GM12878 (cell line): ENCODE data around the gene ABR. TPM values are rescaled to one million over a fixed set of nuclear protein-coding genes. Genes with fewer than 3 reads are reported as not detected.

Experiments
- ATAC-seq: fragments of 200-7000 bp; cut with Tn5 transposase; 3 replicates; pipeline ENCODE4 v1.9.1; 2020; ENCODE audit warnings: mild to moderate bottlenecking, moderate library complexity
- BruUV-seq: library from RNA; stranded (reverse); fragments of 400-500 nt; replicated peaks from 2 replicates; lab custom pipeline; 2021; lab: Mats Ljungman, UMichigan
- CTCF ChIA-PET: fragments of 300-600 bp; sonication (Branson Sonifier 250); formaldehyde crosslinking; extraction: SDS; loops from one replicate; lab custom pipeline; 2021; ENCODE audit warnings: inconsistent platforms; lab: Yijun Ruan, JAX
- POLR2A ChIA-PET: fragments of 350-600 bp; formaldehyde crosslinking; extraction: SDS; loops from one replicate; lab custom pipeline; 2021; ENCODE audit warnings: inconsistent platforms; lab: Charles Lee
- RAD21 ChIA-PET: fragments of 300-600 bp; sonication (Branson Sonifier 250); formaldehyde crosslinking; loops from one replicate; lab custom pipeline; 2023; ENCODE audit warnings: antibody characterized with exemption; ENCODE audit not compliant: unreplicated experiment; lab: Charles Lee
- SMC1A ChIA-PET: fragments of 300-600 bp; sonication (Branson Sonifier 250); formaldehyde crosslinking; loops from one replicate; lab custom pipeline; 2023; ENCODE audit not compliant: unreplicated experiment, uncharacterized antibody; lab: Charles Lee
- DNase-seq: peaks from one replicate; pipeline ENCODE4 v3.0.0-alpha.2; 2011; ENCODE audit warnings: low read depth, low spot score
- FAIRE-seq: peaks from 3 replicates; lab custom pipeline; 2011; peaks lifted over from hg19 to GRCh38; lab: Jason Lieb, UNC
- H2AFZ ChIP-seq: 2 replicates; pipeline ENCODE4 v1.6.0; 2011; ENCODE audit warnings: low read depth, low read length, control low read depth; ENCODE audit not compliant: control insufficient read depth
- H3K27ac ChIP-seq: 2 replicates; pipeline ENCODE4 v1.5.1; 2011; ENCODE audit warnings: control low read depth; ENCODE audit not compliant: control insufficient read depth, insufficient read depth
- H3K27me3 ChIP-seq, 2 experiments: replicated peaks in 1 of 2; 2 replicates each; pipeline versions ENCODE4 v1.6.0 to v1.6.1; 2011; ENCODE audit warnings: low read length in 1 of 2; ENCODE audit not compliant: control insufficient read depth in 2 of 2, insufficient read depth in 2 of 2
- H3K36me3 ChIP-seq, 2 experiments: 2 replicates each; pipeline ENCODE4 v1.5.1; 2011; ENCODE audit warnings: low read length in 1 of 2; ENCODE audit not compliant: control insufficient read depth in 2 of 2, insufficient read depth in 2 of 2
- H3K4me1 ChIP-seq: 2 replicates; pipeline ENCODE4 v1.6.1; 2011; ENCODE audit warnings: mild to moderate bottlenecking, low read length, moderate library complexity, mixed read lengths; ENCODE audit not compliant: control insufficient read depth, insufficient read depth
- H3K4me2 ChIP-seq: 2 replicates; pipeline ENCODE4 v1.6.0; 2011; ENCODE audit warnings: control low read depth; ENCODE audit not compliant: control insufficient read depth, insufficient read depth
- H3K4me3 ChIP-seq: fragments of 200-600 bp; sonication (generic); 2 replicates; pipeline ENCODE4 v1.5.1; 2016
- H3K79me2 ChIP-seq: 2 replicates; pipeline ENCODE4 v1.6.0; 2011; ENCODE audit warnings: low read length; ENCODE audit not compliant: control insufficient read depth, insufficient read depth
- H3K9ac ChIP-seq: 2 replicates; pipeline ENCODE4 v1.8.0; 2011; ENCODE audit warnings: low read length, control low read depth, mixed read lengths; ENCODE audit not compliant: control insufficient read depth, insufficient read depth
- H3K9me3 ChIP-seq: replicated peaks from 3 replicates; pipeline ENCODE4 v1.5.1; 2011; ENCODE audit warnings: mild to moderate bottlenecking, low read length; ENCODE audit not compliant: control insufficient read depth, insufficient read depth
- H4K20me1 ChIP-seq: 2 replicates; pipeline ENCODE4 v1.6.0; 2011; ENCODE audit not compliant: control insufficient read depth, insufficient read depth
- ATF2 ChIP-seq: IDR thresholded peaks from 2 replicates; pipeline ENCODE4 v1.6.1; 2012; ENCODE audit warnings: low read length, inconsistent platforms
- ATF7 ChIP-seq: fragments of 450-650 bp; IDR thresholded peaks from 2 replicates; pipeline ENCODE4 v1.6.1; 2016; ENCODE audit warnings: low read depth, mild to moderate bottlenecking
- BACH1 ChIP-seq: fragments of 450-650 bp; IDR thresholded peaks from 2 replicates; pipeline ENCODE4 v1.6.1; 2017; ENCODE audit warnings: mild to moderate bottlenecking, borderline replicate concordance
- BCL11A ChIP-seq: IDR thresholded peaks from 2 replicates; pipeline ENCODE4 v1.6.1; 2011; ENCODE audit warnings: low read depth, low read length
- BCLAF1 ChIP-seq: fragments of 450-650 bp; IDR thresholded peaks from 2 replicates; pipeline ENCODE4 v1.6.1; 2017; ENCODE audit warnings: antibody characterized with exemption, mild to moderate bottlenecking, moderate library complexity
- FOS ChIP-seq: IDR thresholded peaks from 3 replicates; pipeline ENCODE4 v1.6.1; 2011; ENCODE audit warnings: borderline replicate concordance; ENCODE audit not compliant: insufficient read length; ENCODE audit errors: extremely low read depth
- MAX ChIP-seq: IDR thresholded peaks from 2 replicates; pipeline ENCODE4 v1.6.1; 2012; ENCODE audit warnings: low read depth, low read length, improper control_type of control experiment
- MEF2A ChIP-seq: IDR thresholded peaks from 2 replicates; pipeline ENCODE4 v1.6.1; 2011; ENCODE audit warnings: low read depth, mild to moderate bottlenecking, low read length, moderate library complexity; ENCODE audit not compliant: insufficient read depth
- RB1 ChIP-seq: fragments of 450-650 bp; formaldehyde crosslinking; IDR thresholded peaks from 2 replicates; pipeline ENCODE4 v1.6.1; 2017; ENCODE audit warnings: mild to moderate bottlenecking, borderline replicate concordance
- RELB ChIP-seq: fragments of 450-650 bp; IDR thresholded peaks from 2 replicates; pipeline ENCODE4 v1.6.1; 2017; ENCODE audit warnings: low read depth, mild to moderate bottlenecking, moderate library complexity
- whole genome bisulfite sequencing: methylation state at CpG from one replicate; pipeline ENCODE4 v1.1.6; 2016; ENCODE audit warnings: low lambda C conversion rate; ENCODE audit not compliant: insufficient replicate concordance, insufficient coverage; ENCODE audit errors: missing lambda C conversion rate; 5-methylcytosine and 5-hydroxymethylcytosine counted together
- in situ Hi-C: fragments of 300-500 bp; cut with MboI; formaldehyde crosslinking; loops from 9 replicates; pipeline ENCODE4 v1.14.3; 2018; ENCODE audit warnings: mixed read lengths
- intact Hi-C: fragments of 100-400 bp; cut with micrococcal nuclease; formaldehyde crosslinking; loops from one replicate; pipeline ENCODE4 v1.14.2; 2022; ENCODE audit not compliant: unreplicated experiment
- polyA plus RNA-seq, 11 experiments: library from polyadenylated mRNA; depleted of rRNA in 4 of 11; unstranded in 6 of 11; stranded (reverse) in 5 of 11; fragments of >200 nt; fragmentation: Nextera tagmentation in 4 of 11; fragmentation: Illumina TruSeq in 1 of 11; extraction: Ambion mirVana in 4 of 11; extraction: Trizol in 1 of 11; gene quantifications; 1 replicate in 1 of 11; 2 replicates in 10 of 11; pipeline versions ENCODE4 v1.2.1 to v1.2.3, GENCODE V29; 2011 to 2016; ENCODE audit warnings: inconsistent platforms in 2 of 11, missing spikeins in 2 of 11, low read depth in 1 of 11
- total RNA-seq, 4 experiments: library from RNA; depleted of rRNA in 3 of 4; stranded (reverse); fragments of >200 nt in 3 of 4; fragmentation: Illumina TruSeq in 1 of 4; extraction: Trizol in 1 of 4; gene quantifications; 2 replicates each; pipeline versions ENCODE4 v1.2.1 to v1.2.3, GENCODE V29; 2013 to 2021

ABR gene
- total and polyA plus RNA-seq, 10 of the 15 experiments (the other 5 are each of a cell fraction or from before 2014, with no cell fraction given) = 1.4 to 112 (median 30.0) TPM

- RAD21 ChIA-PET = no interaction called here
- BruUV-seq = no TSS peak
These were observed 148.9 kb downstream of the ABR start for GRCh38 chr17:1030684-1031532.

More at GRCh38 chr17:1030684-1031532, 148.9 kb downstream of the ABR start:
- in situ Hi-C loops = no loop called here
- ChIA-PET SMC1A (no interaction called here), POLR2A (no interaction called here), CTCF (no interaction called here)
- no peak overlapping the region for H2AFZ ChIP-seq
- H3K4me1 ChIP-seq = no peaks in the 10 kb centered on the region
- H3K9ac ChIP-seq = no peak overlapping the region
- no peak overlapping the region for H3K27ac ChIP-seq
- H3K27me3 ChIP-seq = no peaks in the 10 kb centered on the region
- 93% methylated on average over 39 of the region's 45 CpGs for WGBS
- FAIRE-seq = no peak
- H3K79me2 ChIP-seq = no peaks in the 10 kb centered on the region
- H3K4me3 ChIP-seq = no peak overlapping the region
- H3K36me3 ChIP-seq = peaks cover 8 to 10% of the 10 kb centered on the region in 2 experiments; a peak in 3 of 4 replicates
- no peak for ATAC-seq
- H3K4me2 ChIP-seq = no peak overlapping the region
- intact Hi-C loops = no loop called here
- no peaks in the 10 kb centered on the region for H4K20me1 ChIP-seq
- TF ChIP-seq BCLAF1 = no peak
- no peak for TF ChIP-seq BCL11A
- no peak for TF ChIP-seq ATF7
- no peak for TF ChIP-seq MAX
- no peak for TF ChIP-seq FOS
- no peak for TF ChIP-seq MEF2A
- no peak for TF ChIP-seq RB1
- no peak for TF ChIP-seq ATF2
- TF ChIP-seq BACH1 = no peak
- TF ChIP-seq RELB = no peak
- no peaks in the 10 kb centered on the region for H3K9me3 ChIP-seq
- DNase-seq = no peak
